Right lobe of liver (tissue), 6 donors: ENCODE results near the gene C17orf113. TPM values are rescaled to one million over a fixed set of nuclear protein-coding genes. Genes with fewer than 3 reads are reported as not detected.
A peak's percentile ranks its signal among the peaks of the same experiment; 100 is the strongest.
"Not testable (repeated sequence)": the region's sequence is repeated elsewhere in the genome, so short reads cannot be mapped to it uniquely, and the experiment has no call there.

Experiments
- ATAC-seq, 4 donors: fragments of 200-7000 bp; cut with Tn5 transposase; one replicate each; pipeline ENCODE4 v1.9.1; 2020; ENCODE audit warnings: mild to moderate bottlenecking in 4 of 4, moderate library complexity in 4 of 4
- DNase-seq, 3 donors: peaks; one replicate each; pipeline ENCODE4 v3.0.0-alpha.2; 2020
- H3K27ac ChIP-seq, 3 donors: fragments of 200-600 bp; one replicate each; pipeline ENCODE4 v1.8.0; 2022
- H3K27me3 ChIP-seq, 2 donors: fragments of 200-600 bp; one replicate each; pipeline ENCODE4 v1.8.0; 2022
- H3K36me3 ChIP-seq, 4 donors: fragments of 200-600 bp; sonication (generic) in 1 of 4; one replicate each; pipeline versions ENCODE4 v1.5.1 to v1.8.0; 2017 to 2022; ENCODE audit warnings: control low read depth in 1 of 4
- H3K4me1 ChIP-seq, 4 donors: fragments of 200-600 bp; sonication (generic) in 1 of 4; one replicate each; pipeline versions ENCODE4 v1.5.1 to v1.8.0; 2017 to 2022; ENCODE audit warnings: control low read depth in 1 of 4
- H3K4me3 ChIP-seq, 3 donors: fragments of 200-600 bp; one replicate each; pipeline ENCODE4 v1.8.0; 2022
- H3K9me3 ChIP-seq, 4 donors: fragments of 200-600 bp; sonication (generic) in 1 of 4; one replicate each; pipeline versions ENCODE4 v1.5.1 to v1.8.0; 2017 to 2022; ENCODE audit warnings: control low read depth in 1 of 4
- POLR2A ChIP-seq: fragments of 450-650 bp; IDR thresholded peaks from one replicate; pipeline ENCODE4 v1.6.1; 2017; ENCODE audit warnings: antibody characterized with exemption, mild to moderate bottlenecking
- WGBS: methylation state at CpG from one replicate; pipeline ENCODE4 v1.1.6; 2018; ENCODE audit warnings: low coverage, low lambda C conversion rate; ENCODE audit not compliant: insufficient coverage; ENCODE audit errors: missing lambda C conversion rate; 5-methylcytosine and 5-hydroxymethylcytosine counted together
- intact Hi-C, 2 donors: fragments of 100-400 bp; cut with DNase I; formaldehyde crosslinking; loops; one replicate each; pipeline versions ENCODE4 v1.11.2 to v1.14.1; 2022
- total RNA-seq, 6 experiments: library from RNA; depleted of rRNA in 2 of 6; stranded (reverse); fragments of >200 nt in 2 of 6; fragmentation: NEBNext Ultra II Directional in 3 of 6; extraction: Animal tissue kit (Norgen Biotek cat#: 25700) in 3 of 6; gene quantifications; one replicate each; pipeline versions ENCODE4 v1.1.0 to v1.2.4, GENCODE V29; 2016 to 2023
- TF ChIP-seq, protein P1 (sequence below), 4 donors: fragments of 200-600 bp in 3 of 4; fragments of 450-650 bp in 1 of 4; IDR thresholded peaks; one replicate each; pipeline versions ENCODE4 v1.5.1 to v1.8.0; 2016 to 2022; ENCODE audit warnings: antibody characterized with exemption in 4 of 4, mild to moderate bottlenecking in 2 of 4
- donor health status: DM: no; HTN: yes; CAD: no.
- donor health status: DM: no; HTN: no; CAD: no.
- donor health status: DM: no; HTN: no; CAD: no.
- donor health status: DM: no; HTN: yes; CAD: no.
- donor health status: DM: no; HTN: yes; CAD: no.

The C17orf113 gene
- total RNA-seq, 6 experiments from 2014 or later: 0.06 to 0.42 (median 0.12) TPM

DNA sequence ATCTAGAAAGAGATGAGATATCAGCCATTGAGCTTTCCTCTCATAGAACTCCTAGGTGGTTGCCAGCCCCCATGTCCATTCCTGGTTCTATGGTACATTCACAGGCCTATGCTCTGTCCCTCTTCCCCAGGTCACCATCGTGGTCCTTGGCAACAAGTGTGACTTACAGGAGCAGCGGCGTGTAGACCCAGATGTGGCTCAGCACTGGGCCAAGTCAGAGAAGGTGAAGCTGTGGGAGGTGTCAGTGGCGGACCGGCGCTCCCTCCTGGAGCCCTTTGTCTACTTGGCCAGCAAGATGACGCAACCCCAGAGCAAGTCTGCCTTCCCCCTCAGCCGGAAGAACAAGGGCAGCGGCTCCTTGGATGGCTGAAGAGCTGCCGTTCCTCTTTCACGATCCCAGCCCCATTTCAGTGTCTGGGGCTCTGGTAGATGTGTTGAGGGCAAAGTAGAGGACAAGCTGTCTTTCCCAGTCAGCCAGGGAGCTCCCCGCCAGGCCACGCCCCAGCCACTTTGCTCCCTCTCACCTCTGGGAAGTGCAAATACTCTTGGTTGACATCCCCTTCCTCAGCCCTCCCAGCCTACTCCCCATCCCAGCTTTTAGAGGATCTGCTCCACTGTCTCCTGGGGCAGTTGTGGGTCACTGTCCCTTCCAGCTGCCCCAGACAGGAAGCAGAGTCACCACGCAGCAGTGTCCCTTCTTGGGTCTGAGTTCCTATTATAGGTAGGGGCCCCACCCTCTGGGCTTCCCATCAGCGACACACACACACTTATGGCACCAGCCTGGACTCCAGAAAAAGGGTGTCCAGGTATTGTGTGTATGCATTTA is 26.7 kb downstream of the C17orf113 start:
- TF ChIP-seq, protein P1, sequence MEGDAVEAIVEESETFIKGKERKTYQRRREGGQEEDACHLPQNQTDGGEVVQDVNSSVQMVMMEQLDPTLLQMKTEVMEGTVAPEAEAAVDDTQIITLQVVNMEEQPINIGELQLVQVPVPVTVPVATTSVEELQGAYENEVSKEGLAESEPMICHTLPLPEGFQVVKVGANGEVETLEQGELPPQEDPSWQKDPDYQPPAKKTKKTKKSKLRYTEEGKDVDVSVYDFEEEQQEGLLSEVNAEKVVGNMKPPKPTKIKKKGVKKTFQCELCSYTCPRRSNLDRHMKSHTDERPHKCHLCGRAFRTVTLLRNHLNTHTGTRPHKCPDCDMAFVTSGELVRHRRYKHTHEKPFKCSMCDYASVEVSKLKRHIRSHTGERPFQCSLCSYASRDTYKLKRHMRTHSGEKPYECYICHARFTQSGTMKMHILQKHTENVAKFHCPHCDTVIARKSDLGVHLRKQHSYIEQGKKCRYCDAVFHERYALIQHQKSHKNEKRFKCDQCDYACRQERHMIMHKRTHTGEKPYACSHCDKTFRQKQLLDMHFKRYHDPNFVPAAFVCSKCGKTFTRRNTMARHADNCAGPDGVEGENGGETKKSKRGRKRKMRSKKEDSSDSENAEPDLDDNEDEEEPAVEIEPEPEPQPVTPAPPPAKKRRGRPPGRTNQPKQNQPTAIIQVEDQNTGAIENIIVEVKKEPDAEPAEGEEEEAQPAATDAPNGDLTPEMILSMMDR (IDR thresholded peaks at IDR 0.05): no peak
- TF ChIP-seq POLR2A: no peak
- 18% methylated on average over 6 of the region's 15 CpGs for WGBS
- H3K36me3 ChIP-seq: peaks cover 0 to 8% (median 4%) of the 10 kb centered on the region in 4 donors
- peak; percentile 9 to 45 (median 25) for ATAC-seq
- H3K4me3 ChIP-seq: no peak overlapping the region
- H3K27me3 ChIP-seq: no peaks in the 10 kb centered on the region
- no peaks in the 10 kb centered on the region for H3K9me3 ChIP-seq
- H3K4me1 ChIP-seq: peaks cover 3 to 42% (median 20%) of the 10 kb centered on the region in 4 donors
- DNase-seq: peak in 2 of 3 donors; percentile 65 to 71
- intact Hi-C loops: loop anchor here (10.0 kb wide), 1 partner anchor 59 kb away; the partner anchor contains the start of gene CNP (in 2 of the 2)
- peak overlapping the region; percentile 26 to 59 (median 56) for H3K27ac ChIP-seq

DNA sequence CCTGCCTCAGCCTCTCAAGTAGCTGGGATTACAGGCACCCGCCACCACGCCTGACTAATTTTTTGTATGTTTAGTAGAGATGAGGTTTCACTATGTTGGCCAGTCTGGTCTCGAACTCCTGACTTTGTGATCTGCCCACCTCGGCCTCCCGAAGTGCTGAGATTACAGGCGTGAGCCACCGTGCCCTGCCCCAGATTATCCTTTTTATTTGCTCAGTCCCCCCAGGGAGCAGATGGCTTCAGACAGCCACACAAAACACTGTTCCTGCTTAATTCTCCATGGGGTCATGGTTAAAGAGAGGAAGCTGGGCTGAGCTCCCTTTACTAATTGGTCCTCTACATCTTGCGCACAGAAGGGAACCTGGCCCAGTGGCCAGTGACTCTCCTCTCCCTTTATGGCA is 29.6 kb downstream of the C17orf113 start:
- DNase-seq: not testable (repeated sequence)

DNA sequence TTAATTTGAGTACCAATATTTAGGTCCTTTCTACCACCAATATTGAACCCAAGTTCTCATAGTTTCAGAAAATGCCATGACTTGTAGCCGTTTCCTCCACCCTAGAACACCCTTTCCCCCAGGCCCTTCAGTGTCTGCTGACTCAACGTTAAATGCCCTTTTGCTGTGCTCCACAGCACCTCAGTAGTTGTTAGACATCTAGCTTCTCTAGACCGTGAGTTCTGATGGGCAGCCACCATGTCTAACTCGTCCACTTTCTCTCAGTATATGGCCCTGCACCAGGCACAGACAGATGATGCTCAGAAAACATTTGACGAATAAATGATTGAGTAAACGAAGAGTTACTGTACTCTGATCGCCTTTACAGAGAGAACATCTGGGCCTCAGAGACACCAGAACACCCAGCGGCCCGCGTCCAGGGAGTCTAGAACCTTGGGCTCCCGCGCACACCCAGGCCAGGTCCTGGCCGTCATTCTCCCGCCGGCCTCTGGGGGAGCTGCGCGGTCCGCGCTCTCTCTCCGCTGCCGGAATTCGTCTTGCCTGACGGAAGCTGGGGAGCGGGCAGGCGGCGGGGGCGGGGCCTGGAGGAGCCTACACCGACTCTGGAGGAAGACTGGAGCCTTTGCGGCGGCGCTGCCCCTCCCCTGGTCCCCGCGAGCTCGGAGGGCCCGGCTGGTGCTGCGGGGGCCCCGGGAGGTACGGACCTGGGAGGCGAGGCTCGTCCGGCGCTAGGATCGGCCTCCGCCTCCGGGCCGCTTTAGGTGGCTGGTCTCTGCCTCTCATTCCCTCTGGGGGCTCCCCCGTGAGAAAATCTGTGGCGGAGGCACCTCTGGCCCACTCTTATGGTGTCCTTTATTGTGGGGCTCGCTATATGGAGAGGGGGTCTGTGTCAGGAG is 30.6 kb downstream of the C17orf113 start, which contains the start of gene NKIRAS2:
Gene NKIRAS2 (plus strand): TSS at position 582 of the 896 bp plus-strand sequence. CDS start 1,488 bp downstream, outside the sequence.
- H3K27ac ChIP-seq: peak within 1 kb of the TSS; percentile 68 to 86 (median 78)
- peaks cover under 1 to 60% (median 18%) of the 10 kb centered on the region in 4 donors for H3K4me1 ChIP-seq
- peak; percentile 75 to 83 (median 82) for ATAC-seq
- intact Hi-C loops: loop anchor here (10.0 kb wide), 1 partner anchor 55 kb away; the partner anchor contains the start of gene CNP (in 2 of the 2)
- WGBS: 9% methylated on average over 21 of the region's 49 CpGs
- H3K27me3 ChIP-seq: no peaks in the 10 kb centered on the region
- H3K4me3 ChIP-seq: peak within 1 kb of the TSS; percentile 78 to 98 (median 97)
- H3K36me3 ChIP-seq: peaks cover 0 to 8% (median 4%) of the 10 kb centered on the region in 4 donors
- H3K9me3 ChIP-seq: no peaks in the 10 kb centered on the region
- peak; percentile 55 for TF ChIP-seq POLR2A
- TF ChIP-seq, protein P1 (IDR thresholded peaks at IDR 0.05): peak; percentile 92 to 97 (median 94)
- DNase-seq: peak; percentile 94 to 97 (median 96)

More for the DNA sequence above, 29.6 kb downstream of the C17orf113 start:
- H3K36me3 ChIP-seq, ATAC-seq, H3K9me3 ChIP-seq, H3K27me3 ChIP-seq, H3K27ac ChIP-seq: not testable (repeated sequence)
- peak overlapping the region; percentile 78 to 98 (median 97) for H3K4me3 ChIP-seq
- intact Hi-C loops: loop anchor here (10.0 kb wide), 1 partner anchor 56 kb away; the partner anchor contains the start of gene CNP (in 2 of the 2)
- 67% methylated on average over 7 of the region's 8 CpGs for WGBS
- H3K4me1 ChIP-seq: peaks cover 3 to 55% (median 23%) of the 10 kb centered on the region in 4 donors

DNA sequence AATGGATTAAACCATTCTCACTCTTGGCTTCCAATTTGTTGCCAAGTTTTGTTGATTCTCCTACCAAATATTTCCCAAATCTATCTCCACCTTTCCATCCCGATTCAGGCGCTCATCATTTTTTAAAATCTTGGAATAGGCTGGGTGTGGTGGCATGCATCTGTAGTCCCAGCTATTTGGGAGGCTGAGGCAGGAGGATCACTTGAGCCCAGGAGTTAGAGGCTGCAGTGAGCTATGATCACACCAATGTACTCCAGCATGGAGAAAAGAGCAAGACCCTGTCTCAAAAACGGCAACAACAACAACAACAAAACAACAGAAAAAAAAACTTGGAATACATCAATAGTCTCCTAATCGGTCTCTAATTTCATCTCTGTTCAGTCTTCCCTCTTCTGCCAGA is 31.4 kb downstream of the C17orf113 start:
- Histone ChIP-seq H3K4me1 (peaks cover 0 to 55% (median 14%) of the 10 kb centered on the region in 4 donors), H3K27me3 (no peaks in the 10 kb centered on the region), H3K36me3 (peaks cover 0 to 8% (median 4%) of the 10 kb centered on the region in 4 donors), H3K4me3 (no peak overlapping the region), H3K27ac (no peak overlapping the region), H3K9me3 (no peaks in the 10 kb centered on the region)
- intact Hi-C loops: no loop called here
- ATAC-seq: no peak
- TF ChIP-seq, protein P1 (IDR thresholded peaks at IDR 0.05): no peak
- no peak for TF ChIP-seq POLR2A
- no peak for DNase-seq
- WGBS: 85% methylated on average over 4 of the region's 4 CpGs
